ENCODE results near the gene CS.
"Not testable (repeated sequence)": the region's sequence is repeated elsewhere in the genome, so short reads cannot be mapped to it uniquely, and the experiment has no call there.

Gene CS

DNA sequence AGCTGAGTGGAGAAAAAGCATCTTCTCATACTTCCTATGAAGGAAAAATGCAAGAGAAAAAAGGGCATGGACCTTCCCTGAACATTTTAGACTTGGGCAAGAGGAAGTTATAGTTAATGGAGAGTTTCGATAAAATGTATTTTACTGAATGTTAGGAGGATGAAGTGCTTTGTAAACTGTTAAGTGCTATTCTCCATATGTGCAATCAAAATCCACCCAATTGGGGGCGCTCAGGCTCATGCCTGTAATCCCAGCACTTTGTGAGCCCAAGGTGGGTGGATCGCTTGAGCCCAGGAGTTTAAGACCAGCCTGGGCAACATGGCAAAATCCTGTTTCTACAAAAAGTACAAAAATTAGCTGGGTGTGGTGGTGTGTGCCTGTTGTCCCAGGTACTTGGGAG is 17.5 kb upstream of the CS start:
- DNase-seq: no peak

DNA sequence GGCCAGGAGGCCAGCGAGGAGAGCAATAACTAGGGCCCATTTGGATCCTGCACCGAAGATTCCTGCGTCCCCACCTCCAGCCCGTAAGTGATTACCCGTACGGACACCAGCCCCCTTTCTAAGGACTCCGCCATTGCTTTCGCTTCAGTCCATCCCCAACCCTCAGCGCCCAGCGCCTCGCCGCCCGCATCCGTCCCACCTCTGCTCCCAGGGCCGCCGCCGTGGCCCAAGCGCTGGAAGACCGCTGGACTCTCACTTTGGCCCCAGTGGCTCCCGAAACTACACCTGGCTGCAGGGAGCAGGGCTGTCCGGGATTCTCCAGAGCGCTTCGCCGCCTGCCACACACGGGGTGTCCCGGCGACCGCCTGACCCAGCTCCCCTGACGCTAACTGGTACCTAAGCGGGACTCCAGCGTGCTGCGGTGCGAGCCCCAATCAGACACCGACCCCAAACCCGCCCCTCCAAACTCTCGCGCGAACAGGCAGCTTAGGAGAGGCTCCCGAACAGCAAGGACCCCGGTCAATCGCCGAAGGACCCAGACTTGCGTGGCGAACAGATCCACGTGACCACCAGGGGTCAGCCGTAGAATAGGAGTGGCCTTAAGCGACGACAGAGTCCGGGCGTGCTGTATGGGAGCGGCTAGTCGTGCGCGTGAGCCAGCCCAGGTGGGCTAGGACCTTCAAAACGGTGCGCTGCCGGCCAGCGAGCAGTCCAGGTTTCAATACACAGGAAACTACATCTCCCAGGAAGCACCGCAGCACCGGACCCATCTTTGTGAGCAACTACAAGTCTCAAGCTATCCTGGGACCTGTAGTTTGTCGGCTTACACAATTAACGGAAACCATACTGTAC is 15.7 kb upstream of the CS start, which contains the start of gene CNPY2:
CNPY2 (minus strand) TSS at position 367 of the 852 bp plus-strand sequence. CDS start 771 bp downstream, outside the sequence.
- DNase-seq: peak; percentile 93 to 96

DNA sequence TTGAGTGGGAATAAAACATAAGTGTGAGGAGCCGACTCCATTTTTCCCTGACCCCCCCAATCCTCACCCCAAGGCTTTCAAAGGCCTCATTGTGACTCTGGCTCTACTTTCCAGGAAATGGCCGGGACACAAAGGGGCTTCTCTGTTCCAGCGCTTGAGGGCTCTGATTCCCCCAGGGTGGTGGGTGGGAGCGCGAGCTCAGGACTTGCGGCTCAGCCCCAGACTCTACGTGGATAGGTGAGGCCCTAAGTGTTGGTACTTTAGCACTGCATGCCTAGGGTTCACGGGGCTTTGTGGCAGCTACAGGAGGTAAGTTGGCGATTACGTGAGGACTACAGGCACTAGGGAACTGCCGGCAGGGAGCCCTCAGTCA is 15.1 kb upstream of the CS start:
- DNase-seq: no peak

DNA sequence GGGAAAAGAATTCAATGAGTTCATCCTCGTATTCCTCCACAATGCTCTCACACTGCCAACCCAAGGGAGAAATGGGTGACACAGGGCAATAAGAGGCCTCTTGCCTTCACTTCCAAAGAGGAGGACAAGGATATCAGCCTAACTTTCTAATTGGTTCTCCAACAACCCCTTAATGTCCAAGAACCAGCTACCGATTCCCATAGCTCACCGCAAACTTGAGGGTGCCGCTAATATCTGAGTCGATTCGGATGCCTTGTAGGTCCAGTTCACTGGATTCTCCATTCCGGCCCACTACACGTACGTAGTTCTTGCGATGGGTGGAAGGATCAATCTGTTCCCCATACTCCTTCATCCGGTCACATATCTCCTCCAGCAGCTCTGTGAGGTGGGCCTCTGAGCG is 10.9 kb upstream of the CS start:
- DNase-seq: no peak

DNA sequence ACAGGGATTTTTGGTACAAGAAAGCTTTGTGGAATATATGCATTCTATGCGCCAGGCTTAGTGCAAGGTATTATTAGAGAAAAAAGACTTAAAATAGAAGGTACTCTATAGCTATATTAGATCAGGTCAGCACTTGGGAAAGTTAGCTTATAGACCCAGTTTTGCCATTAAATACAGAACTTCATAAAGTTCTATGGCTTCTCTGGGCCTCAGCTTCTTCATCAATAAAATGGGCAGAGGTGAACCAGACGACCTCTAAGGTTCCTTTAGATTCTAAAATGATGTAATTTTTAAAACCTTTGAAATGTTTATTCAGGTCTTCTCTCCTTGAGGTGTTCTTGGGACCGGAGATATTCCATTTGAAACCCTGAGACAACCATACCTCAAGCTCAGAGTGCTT is 8.6 kb upstream of the CS start:
- DNase-seq: no peak

DNA sequence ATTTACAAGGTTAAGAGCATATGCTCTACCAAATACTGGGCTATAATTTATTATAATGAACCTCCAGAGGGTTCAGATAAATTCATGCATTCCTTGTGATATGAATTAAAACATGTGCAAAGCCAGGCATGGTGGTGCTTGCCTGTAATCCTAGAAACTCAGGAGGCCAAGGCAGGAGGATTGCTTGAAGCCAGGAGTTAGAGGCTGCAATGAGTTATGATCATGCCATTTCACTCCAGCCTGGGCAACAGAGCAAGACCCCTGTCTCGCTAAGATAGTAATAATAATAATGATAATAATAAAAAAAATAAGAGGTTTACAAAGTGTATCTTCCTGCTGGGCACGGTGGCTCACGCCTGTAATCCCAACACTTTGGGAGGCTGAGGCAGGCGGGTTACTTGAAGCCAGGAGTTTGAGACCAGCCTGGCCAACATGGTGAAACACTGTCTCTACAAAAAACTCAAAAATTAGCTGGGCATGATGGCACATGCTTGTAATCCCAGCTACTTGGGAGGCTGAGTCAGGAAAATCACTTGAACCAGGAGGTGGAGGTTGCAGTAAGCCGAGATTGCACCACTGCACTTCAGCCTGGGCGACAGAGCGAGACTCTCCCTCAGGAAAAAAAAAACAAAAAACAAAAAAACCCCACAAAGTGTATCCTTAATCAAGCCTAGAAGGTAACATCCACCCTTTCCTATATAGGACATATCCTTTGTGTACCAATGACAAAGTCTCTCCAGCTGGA is 7.3 kb upstream of the CS start:
- DNase-seq: no peak

DNA sequence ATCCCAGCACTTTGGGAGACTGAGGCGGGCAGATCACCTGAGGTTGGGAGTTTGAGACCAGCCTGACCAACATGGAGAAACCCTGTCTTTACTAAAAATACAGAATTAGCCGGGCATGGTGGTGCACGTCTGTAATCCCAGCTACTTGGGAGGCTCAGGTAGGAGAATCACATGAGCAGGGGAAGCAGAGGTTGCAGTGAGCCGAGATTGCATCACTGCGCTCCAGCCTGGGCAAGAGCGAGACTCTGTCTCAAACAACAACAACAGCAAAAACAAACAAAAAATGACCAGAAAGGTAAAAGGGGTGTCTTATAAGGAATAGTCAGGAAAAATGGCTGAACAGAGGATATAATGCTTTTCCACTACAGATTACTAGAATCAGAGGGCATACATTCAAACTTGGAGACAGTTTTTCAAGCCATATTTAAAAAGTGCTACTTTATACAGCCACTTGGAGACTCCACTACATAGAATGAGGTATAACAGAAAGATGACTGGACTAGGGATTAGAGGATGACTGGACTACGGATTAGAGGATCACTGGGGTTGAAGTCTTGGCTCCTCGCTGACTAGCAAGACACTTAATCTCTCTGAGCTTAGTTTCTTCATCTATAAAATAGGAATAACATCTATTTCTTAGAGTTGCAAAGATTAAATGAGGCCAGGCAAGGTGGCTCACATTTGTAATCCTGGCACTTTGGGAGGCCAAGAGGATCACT is 4.9 kb upstream of the CS start:
- DNase-seq: no peak

DNA sequence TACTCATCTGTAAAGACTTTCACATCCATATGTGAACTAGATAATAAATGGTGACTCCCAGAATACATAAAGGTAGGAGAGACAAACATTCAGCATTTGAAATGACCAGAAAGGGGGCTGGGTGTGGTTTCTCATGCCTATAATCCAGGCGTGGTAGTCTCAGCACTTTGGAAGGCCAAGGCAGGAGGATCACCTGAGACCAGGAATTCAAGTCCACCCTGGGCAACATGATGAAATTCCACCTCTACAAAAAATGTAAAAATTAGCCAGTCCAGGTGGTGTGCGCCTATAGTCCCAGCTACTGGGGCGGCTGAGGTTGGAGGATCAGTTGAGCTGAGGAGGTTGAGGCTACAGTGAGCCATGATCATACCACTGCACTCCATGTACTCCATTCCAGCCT is 4.1 kb upstream of the CS start:
- DNase-seq: no peak

DNA sequence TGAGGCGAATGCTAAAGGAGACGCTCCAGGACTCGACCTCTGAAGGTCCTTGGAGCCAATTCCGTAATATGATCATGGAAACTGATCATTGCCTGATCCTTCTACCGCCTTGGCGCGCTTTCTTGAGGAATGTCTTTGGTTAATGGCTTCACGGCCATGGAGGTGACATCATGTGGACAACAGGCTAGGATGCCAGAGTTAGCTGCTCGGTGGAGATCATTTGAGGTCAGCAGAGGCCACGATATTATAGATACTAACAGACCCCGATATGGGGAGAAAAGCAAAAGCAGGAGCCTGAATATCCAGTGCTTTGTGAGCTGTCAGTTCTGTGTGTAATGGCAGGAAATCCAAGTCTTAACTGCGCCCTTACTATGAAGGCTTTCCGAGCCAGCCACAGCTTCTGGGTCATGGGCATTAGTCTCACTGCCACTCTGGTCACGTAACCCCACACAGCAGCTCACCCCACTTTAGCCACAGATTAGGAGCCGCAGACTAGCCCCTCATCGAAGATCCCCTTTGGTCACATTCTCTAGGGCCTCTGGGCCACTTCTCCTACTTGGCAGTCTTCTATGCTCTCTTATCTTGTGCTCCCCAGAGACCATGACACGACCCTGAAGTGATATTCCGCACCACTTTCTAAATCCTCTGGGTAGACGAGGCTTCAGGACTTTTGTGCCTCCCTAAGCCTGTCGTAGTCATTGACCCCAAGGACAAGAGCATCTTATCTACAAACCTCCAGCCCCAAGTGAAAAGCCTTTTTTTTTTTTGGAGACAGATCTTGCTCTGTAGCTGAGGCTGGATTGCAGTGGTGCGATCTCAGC is 724 bp upstream of the CS start:
- no peak for DNase-seq

DNA sequence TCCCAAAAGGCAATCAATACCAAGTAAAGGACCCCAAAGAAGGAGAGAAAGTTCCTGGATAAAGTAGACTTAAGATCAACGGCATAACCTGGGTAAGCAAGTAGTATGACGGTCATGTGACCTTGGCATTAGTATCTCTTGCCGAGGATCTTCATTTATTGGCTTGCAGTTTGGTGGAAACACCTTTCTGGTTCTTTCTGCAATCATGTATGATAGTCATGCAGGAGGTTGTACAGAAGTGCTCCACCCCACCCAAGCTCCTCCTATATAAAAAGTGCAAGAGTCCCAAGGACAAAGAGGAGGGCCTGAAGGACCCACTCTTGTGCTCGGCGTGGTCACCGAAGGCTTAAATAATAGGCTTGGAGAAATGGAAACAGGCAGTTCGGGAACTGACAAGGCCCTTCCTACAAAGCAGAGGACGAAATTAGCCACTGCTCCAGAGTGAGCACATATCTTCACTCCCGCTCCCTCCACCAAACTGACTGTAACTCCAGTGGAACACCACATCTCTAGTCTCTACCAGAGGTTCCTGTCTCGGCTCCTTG is 750 bp downstream of the CS start:
- peak; percentile 19 to 35 for DNase-seq

DNA sequence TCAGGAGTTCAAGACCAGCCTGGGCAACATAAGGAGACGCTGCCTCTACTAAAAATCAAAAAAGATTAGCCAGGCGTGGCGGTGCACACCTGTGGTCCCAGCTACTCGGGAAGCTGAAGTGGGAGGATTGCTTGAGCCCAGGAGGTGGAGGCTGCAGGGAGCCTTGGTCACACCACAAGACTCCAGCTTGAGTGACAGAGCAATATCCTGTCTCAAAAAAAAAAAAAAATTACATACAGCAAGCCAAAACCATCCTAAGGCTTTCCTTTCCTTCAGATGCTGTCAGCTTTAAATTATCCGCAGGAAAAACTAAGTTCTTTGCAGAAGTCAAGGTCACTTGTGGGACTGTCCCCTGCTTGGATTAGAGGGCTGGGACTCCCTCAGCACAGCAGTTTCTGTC is 1.3 kb downstream of the CS start:
- no peak for DNase-seq

DNA sequence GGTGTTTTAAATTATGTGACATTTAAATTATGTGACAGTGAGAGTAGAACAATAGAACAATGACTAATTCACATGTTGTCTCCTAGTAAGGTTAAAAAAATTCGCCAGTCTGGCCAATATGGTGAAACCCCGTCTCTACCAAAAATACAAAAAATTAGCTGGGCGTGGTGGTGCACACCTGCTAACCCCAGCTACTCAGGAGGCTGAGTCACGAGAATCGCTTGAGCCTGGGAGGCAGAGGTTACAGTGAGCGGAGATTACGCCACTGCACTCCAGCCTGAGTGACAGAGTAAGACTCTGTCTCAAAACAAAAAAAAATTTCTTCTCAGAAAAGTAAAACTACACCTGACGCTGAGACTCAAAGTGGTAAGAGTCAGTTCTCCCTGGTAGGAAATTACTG is 2.7 kb downstream of the CS start:
- DNase-seq: no peak

DNA sequence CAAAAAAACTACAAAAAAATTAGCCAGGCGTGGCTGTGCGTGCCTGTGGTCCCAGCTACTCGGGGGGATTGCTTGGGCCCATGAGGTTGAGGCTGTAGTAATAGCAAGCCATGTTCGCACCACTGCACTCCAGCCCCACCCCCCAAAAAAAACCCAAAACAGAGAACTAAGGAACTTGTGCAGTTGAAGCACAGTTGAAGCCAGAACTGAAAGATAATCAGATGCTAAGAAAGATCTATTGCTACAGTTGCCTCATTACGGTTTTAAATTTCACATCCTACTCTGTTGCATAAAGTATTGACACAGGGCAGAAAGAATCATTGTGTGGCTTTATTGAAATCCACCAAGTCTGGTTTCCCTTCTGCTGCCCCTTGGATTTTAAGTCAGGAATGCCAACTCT is 3.8 kb downstream of the CS start:
- DNase-seq: no peak

DNA sequence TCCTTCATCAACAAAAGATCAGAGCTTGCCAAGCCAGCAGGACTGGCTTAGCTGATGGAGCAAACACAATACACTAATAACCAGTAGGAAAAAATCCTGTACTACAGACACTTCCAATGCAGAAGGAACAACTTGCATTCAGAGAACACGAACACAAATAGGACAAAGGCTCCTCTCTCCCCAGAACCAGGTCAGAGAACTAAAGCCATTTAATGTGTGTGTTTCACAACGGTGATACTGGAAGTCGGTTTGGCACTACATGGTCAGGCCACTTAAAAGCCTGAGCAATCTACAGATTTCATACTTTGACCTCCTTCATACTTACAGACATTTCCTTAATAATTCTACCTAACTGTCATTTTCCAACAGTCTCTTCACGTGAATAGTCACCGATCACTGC is 6.3 kb downstream of the CS start:
- no peak for DNase-seq

DNA sequence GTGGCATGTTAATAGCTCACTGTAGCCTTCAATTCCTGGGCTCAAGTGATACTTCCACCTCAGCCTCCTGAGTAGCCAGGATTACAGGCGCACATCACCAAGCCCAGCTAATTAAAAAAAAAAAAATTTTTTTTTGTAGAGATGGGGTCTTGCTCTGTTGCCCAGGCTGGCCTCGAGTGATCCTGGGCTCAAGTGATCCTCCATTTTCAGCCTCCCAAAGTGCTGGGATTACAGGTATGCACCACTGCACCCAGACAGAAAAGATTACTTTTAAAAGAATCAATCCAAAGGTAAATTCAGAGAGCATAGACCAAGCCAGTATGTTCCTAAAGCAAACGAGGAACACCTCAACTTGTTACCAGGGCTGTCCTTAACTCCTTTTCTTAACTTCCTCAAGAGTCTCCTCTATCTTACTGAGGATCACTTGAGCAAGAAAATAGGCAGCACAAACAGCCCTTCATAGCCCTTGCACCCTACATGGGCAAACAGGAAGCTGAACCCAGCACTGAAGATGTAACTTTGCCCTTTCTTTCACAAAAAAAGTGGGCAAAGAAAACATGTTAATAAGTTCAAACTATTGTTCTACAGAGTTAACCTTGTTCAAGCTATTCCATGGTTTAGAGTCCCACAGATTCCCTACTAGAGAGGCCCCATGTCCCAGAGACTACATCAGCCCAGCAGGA is 11.3 kb downstream of the CS start:
- no peak for DNase-seq

DNA sequence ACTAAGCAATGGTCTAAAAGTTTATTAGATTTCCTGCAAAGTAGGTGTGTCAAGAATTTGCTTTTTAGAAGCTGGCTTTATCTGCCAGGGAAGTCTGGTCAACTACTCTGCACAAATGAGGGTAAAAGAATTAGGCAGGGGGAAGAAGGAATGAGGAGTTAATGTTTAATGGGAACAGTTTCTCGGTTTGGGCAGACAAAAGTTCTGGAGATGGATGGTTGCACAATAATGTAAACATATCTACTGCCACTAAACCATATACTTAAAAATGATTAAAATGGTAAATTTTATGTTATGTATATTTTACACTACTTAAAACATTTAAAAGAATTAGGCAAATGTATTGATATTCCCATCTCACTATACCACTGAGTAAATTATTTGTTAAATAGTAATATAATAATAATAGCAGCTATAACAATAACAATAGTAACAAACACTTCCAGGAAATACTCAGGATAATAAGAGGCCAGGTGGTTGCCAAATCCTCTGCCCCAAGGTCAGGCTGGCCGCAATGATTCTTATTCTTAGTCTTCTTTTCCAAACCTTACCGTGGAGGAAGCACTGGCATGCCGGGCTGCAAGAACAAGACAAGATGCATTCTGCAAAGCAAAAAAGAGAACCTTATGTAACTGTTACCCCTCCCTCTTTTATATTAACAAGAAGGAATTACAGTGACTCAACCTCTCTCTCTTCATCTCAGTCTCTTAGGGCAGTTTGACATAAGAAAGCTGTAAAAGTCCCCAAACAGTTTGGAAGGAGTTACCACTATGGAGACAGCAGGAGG is 13.9 kb downstream of the CS start:
- no peak for DNase-seq

DNA sequence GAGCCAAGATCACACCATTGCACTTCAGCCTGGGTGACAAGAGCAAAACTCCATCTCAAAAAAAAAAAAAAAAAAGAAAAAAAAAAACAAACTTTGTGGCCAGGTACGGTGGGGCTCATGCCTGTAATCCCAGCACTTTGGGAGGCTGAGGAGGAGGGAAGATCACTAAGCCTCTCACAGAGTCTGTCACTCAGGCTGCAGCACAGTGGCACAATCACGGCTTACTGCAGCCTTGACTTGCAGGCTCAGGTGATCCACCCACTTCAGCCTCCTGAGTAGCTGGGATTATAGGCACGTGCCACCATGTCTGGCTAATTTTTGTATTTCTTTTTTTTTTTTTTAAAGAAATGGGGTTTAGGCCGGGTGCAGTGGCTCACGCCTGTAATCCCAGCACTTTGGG is 15.9 kb downstream of the CS start:
- DNase-seq: not testable (repeated sequence)

DNA sequence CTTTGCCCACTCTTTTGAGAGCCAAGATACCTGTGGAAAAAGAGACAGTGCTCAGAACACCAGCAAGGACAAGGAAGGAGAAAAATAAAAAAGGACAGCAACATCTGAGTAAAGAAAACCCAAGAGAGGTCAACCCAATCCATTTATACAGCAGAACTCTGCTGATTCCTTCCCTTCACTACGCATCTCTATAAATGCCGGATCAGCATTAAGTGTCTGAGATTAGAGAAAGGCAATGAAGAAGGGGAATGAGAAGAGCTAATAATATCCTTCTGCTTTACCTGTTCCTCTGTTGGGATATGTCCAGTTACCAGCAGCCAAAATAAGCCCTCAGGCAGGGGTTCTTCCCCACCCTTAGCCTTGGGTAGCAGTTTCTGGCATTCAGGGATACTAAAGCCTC is 17.6 kb downstream of the CS start:
- no peak for DNase-seq

DNA sequence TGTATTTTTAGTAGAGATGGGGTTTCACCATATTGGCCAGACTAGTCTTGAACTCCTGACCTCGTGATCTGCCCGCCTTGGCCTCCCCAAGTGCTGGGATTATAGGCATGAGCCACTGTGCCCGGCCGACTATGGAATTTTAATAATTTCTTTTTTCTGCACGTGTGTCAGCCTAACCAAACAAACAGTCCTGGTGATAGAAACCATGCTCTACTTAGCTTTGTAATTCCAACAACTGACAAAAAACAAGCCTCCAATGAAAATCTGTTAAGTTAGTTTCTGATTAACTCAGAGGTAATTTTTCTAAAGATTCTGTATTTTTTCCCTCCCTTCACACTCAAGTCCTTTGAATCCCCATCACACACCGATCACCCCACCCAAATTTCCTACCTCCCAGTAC is 18.1 kb downstream of the CS start:
- no peak for DNase-seq

DNA sequence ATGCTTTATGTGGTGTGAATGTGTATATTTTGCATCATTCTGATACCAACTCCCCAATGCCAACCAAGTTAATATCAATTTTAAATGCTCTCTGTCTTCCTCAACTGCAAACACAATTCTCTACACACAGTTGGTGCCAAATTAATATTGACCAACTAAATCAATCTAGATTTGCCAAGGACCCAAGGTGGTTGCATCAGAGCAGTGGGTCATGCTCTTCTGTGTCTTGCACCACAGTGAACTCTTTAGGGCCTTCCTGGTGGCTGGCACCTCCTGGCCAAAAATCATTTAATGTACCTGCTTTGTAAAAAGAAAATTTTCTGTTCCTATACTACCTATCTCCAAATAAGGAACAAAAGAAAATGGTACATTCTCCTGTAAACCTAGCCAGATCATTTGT is 19.3 kb downstream of the CS start:
- no peak for DNase-seq

DNA sequence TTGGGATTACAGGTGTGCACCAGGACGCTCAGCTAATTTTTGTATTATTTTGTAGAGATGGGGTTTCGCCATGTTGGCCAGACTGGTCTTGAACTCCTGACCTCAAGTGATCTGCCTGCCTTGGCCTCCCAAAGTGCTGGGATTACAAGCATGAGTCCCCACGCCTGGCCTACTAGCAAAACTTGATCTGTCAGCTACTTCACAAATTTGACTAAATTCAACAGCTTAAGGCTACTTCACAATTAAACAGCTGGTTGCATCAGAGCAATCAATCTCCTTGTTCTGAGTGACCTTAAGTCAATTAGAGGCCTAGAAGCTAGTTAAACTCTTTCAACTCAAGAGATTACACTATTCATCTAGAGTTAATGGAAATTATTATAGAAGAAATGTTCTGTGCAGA is 21.2 kb downstream of the CS start:
- DNase-seq: no peak

Measured in activated CD4-positive, alpha-beta T cell treated with anti-CD3 and anti-CD28 coated beads, Interleukin-2, amount 50 U/mL, for 48 hours (primary cell).